Pons (tissue), 1 donor: ENCODE data around the gene VWA3A.

Experiments used
- DNase-seq: peaks from one replicate; pipeline ENCODE4 v3.0.0-alpha.2; 2016; ENCODE audit warnings: low spot score

Gene VWA3A

DNA sequence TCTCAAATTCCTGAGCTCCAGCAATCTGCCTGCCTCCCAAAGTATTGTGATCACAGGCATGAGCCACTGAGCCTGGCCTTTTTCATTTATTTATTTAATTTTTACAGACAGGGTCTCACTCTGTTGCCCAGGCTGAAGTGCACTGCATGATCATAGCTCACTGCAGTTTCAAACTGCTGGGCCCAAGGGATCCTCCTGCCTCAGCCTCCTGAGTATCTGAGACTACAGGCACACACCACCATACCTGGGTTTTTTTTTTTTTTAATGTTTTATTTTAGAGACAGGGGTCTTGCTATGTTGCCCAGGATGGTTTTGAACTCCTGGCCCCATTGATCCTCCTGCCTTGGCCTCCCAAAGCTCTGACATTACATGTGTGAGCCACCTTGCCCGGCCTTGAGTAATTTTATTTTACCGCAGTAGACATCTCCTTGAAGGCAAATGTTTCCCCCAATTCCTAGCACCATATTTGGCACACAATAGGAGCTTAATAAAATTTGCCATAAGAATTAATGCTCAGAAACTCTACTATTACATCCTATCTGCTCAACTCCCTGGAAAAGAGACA, 111.8 kb downstream of the VWA3A start:
- DNase-seq, result no peak

DNA sequence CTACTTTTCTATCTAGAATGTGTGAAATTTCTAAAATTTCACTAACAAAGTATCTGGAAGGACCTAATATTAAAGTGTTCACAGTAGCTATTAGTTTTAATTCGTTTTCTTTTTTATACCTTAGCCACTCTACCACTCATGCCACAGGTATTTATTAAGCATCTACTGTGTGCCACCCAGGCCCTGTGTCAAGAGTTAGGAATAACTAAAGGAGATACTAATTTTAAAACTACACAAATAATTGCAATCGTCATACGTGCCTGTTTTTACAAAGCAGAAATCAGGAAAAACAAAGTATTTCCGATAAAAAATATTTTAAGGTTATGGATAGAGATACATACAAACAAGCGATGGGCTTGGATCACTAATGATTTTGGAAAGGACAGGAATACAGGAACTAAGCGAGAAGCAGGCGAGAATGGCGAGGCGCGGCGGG, 113.3 kb downstream of the VWA3A start:
- DNase-seq, result no peak

- peak; percentile 78 for DNase-seq
Observed at GRCh38 chr16:22206013-22206841, 113.9 kb downstream of the VWA3A start, which contains the start of gene EEF2K. Gene EEF2K, plus strand, starts transcription at chr16:22206278. Its CDS starts 19,452 bp downstream, at chr16:22225730.
